HG03457 (cell line): ENCODE results near the gene COMMD1.

Experiments used
- ATAC-seq: cut with Tn5 transposase; IDR thresholded peaks from one replicate; pipeline ENCODE4 v1.9.1; 2021; ENCODE audit warnings: moderate number of reproducible peaks; ENCODE audit not compliant: unreplicated experiment

Gene COMMD1

DNA sequence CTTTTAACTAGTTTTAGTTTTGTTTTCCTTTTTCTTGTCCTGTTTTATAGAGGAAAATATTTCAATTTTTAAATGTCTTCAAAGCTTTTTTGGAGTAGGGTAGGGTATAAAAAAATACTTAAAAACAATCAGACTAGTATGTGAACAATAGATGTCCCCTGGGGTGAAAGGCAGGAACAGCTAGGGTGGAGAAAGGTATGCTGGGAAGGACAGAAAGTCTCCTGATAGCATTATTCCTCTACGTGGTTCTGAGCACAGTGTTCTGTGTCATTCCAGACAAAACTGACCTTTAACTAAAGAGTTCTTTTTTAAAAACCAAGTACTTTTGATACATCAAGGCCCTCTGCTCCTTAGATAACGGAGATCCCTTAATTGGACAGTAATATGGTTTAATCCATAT is 258.4 kb downstream of the COMMD1 start:
- no peak for ATAC-seq

DNA sequence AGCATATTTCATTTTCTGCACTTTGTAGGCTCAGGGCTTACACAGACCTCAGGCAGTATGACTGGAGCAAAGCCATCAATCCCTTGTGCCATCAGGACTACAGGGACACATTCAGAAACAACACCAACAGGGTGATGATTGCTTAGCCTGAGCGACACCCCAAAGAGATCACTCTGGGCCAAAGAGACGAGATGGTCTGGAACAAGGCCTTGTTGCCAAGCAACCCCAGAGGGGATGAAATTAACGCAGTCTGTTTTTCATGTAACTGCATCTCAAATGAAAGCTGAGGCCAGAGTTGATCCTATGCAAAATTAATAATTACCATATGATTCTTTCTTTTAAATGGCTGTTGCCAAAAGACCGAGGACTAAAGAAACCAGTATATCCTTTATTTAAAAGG is 270.3 kb downstream of the COMMD1 start:
- no peak for ATAC-seq

GRCh38 chr2:62176801-62177200 is 271.3 kb downstream of the COMMD1 start:
- ATAC-seq = no peak

DNA sequence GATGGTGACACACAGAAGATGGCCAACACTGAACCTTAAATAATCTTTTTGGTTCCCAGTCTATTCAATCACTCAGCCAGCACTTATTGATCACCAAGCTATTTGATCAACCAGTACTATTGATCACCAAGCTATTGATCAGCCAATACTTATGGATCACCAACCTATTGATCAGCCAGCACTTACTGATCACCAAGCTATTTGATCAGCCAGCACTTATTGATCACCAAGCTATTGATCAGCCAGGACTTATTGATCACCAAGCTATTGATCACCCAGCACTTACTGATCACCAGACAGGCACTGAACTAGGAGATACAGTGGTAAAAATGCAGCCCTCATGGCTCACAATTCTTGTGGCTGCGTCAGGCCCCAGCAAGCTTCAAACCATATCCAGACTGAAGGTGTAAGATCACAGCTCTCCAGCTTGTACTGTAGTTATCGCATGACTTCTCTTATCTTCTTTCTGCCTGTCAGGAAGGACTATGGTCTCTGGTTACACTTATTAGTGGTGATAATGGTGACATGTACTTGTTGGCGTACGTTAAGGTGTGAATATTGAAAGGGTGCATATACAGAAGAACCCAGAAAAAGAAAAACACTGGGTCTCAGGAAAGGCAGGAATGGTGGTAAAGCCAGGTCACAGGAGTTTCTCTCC is 272.0 kb downstream of the COMMD1 start:
- no peak for ATAC-seq

GRCh38 chr2:62178741-62179271 is 273.3 kb downstream of the COMMD1 start:
- no peak for ATAC-seq

DNA sequence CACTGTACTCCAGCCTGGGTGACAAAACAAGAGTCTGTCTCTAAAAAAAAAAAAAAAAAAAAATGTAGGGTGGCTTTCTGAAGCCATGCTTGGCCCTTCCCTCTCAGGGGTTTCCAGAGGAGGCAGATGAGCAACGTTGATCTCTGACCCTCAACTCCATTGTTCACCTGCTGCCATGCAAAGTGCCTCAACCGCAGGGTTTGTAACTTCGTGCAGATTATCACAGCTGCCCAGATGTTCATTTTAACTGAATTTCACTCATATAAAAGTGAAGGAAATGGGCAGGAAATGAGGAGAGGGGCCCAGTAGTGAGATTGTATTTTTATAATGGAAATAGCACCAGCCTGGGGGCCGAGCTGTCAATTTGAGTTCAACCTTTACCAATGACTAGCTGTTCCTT is 275.5 kb downstream of the COMMD1 start:
- no peak for ATAC-seq

DNA sequence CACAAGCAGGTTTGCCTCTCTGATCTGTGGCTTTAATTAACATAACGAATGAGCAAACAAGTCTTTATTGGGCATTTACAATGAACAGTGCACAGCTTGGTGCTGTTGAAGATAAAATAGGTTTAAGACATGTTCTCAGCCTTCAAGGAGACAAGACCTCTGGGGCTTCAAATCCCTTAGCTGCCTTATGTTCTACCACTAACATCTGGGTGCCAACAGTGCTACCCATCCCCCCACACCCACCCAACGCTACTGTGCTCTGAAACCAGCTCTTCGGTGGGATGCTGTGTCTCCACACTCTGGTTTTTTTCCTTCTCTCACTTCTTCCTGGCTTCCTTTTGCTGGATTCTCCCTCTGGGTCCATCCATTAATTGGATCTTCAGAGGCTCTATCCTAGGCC is 276.4 kb downstream of the COMMD1 start:
- no peak for ATAC-seq

DNA sequence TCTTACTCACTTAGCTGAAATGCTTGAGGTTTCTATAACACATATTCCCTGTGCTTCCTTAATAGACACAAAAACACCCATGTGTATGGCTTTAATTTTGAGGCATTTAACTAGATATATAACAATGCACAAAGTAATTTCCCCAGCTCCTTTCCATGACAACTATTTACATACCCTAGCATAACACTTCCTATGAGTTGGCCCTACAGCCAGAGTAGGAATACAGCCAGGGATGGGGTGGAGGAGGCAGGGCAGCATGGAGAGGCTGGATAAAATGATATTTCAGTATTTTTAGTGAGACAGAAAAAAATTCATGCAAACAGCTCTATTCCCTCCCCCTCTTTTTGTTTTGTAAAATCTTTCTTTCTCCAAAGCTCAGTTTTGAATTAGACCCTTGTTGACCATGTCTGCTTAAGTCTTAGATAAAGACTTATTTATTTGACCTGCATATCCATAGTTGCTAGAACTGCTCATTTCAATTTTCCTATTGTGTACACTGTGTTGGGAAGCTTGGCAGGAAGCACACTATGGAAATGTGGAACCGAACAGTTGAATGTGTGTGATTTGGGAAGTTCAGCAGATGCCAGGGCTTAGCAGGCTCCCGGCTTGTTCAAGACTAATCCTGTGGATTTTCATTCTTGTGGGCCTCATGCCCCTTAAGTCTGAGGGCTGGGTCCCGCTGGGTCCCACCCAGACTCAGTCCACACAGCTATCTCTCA is 279.2 kb downstream of the COMMD1 start:
- no peak for ATAC-seq
